ENCODE measurements around the gene EIF4E3.

DNA sequence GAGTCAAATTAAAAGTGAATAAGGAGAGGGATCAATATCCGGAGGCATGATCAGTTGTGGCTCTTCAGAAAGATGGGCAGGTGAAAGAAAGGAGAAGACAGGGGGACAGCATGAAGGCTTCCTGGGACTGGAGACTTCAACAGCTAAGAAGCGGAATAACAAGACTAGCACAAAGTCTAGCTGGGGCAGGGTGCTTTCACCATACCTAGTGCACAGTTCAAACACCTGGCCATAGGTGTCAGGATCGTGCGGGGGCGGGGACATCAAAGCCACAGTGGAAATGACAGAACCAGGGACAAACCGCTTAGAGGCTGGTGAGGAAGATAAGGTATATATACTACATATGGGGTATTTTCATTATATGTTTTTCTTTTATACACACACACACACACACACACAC lies 75.4 kb downstream of the EIF4E3 start:
- TF ChIP-seq POLR2A (IDR thresholded peaks at IDR 0.05) (no peak), POLR2AphosphoS5 (IDR thresholded peaks at IDR 0.05) (no peak)
- TF ChIP-seq, protein P1, sequence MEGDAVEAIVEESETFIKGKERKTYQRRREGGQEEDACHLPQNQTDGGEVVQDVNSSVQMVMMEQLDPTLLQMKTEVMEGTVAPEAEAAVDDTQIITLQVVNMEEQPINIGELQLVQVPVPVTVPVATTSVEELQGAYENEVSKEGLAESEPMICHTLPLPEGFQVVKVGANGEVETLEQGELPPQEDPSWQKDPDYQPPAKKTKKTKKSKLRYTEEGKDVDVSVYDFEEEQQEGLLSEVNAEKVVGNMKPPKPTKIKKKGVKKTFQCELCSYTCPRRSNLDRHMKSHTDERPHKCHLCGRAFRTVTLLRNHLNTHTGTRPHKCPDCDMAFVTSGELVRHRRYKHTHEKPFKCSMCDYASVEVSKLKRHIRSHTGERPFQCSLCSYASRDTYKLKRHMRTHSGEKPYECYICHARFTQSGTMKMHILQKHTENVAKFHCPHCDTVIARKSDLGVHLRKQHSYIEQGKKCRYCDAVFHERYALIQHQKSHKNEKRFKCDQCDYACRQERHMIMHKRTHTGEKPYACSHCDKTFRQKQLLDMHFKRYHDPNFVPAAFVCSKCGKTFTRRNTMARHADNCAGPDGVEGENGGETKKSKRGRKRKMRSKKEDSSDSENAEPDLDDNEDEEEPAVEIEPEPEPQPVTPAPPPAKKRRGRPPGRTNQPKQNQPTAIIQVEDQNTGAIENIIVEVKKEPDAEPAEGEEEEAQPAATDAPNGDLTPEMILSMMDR (IDR thresholded peaks at IDR 0.05 in 8 of 11, conservative IDR thresholded peaks at IDR 0.05 in 3 of 11), result no peak

All from spleen (tissue), 7 donors.